ENCODE results near the gene BMP7.
"Not testable (repeated sequence)": the region's sequence is repeated elsewhere in the genome, so short reads cannot be mapped to it uniquely, and the experiment has no call there.

The BMP7 gene

DNA sequence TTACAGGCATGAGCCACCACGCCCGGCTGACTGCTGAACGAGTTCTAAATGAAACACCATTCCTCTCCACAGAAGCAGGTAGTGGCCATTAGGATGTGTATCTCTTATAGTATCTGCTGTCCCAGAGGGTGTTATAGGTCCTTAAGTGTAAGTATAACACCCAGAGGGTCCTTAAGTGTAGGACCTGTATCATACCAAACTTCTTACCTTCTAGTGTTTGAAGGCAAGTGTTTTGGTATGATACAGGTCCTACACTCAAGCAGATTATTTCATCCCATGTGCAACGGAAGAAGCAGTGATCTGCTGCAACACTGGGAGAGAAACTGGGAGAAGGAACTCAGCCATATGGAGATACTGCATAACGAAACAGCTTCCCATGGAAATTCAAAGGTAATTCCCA, 17.4 kb downstream of the BMP7 start:
- DNase-seq (ENCODE audit: low spot score) = no peak

DNA sequence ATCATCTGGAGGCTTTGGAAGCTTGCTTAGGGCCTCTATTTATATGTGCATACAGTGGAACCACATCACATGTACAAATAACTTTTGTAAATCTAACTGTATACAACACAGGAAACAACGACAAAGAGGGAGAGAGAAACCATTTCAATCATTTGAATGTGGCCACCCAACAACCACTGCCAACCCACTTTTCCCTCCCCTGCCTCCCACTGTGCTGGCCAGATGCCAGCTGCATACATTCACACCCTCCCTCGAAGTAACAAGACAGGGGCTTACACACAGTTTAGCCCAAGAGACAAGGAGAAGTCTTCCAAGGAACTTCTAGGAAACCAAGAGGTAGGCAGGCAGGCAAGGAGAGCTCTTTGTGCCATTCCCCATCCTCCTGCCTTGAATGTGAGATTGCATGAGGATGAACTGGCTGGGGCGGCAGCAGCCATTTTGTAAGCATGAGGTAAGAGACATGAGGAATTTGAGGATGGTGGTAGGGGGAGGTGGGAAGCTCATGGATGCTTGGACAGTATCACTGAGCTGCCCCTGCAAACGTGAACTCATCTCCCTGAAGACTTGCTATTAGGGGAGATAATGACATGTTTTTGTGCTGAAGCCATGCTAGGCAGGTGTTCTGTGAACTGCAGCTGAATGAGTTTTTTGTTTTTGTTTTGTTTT, 18.2 kb downstream of the BMP7 start:
- no peak for DNase-seq (ENCODE audit: low spot score)

DNA sequence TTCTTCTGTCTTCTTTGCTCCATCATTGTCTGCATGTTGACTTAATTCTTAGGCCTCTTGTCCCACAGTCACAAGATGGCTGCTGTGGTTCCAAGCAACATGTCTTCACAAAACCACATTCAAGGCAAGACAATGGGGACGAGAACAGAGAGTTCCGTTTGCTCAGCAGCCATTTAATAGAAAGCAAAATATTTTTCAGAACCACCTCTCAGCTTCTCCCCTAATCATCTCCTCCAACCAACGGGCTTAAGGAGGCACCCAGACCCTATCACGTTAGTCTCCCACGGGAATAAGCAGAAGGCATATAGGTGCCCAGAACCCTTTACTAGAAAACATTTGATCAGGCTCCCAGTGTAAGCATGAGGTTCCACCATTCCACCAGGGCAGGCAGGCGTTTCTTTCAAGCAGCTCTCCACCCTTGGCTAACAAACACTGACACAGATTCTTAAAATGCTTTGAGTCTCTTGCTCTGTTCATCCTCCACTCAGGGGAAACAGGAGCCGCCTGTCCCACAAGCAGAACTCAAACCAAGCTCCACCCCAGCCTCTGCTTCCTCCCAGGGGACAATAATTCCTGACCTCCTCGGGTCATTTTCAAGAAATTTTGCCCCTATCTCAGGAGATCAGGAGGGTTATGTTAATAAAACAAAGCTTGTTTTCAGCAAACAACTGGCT, 19.0 kb downstream of the BMP7 start:
- DNase-seq (ENCODE audit: low spot score) = no peak

DNA sequence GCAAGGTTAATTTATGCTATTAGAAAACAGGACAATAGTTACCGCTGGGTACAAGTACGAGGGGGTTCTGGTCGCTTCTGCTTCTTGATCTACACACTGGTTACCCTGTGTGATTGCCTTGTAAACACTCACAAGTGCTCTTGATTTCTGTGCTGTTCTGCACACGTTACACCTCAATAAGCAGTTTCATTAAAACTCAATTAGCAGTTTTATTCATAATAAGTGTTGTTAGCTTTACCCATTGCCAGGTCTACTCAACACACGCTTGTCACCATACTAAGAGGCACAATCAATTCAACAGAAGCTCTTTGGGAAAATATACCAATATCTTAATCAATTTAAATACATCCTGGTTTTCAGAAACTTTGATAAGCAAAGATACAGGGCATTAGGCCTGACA, 20.4 kb downstream of the BMP7 start:
- no peak for DNase-seq (ENCODE audit: low spot score)

DNA sequence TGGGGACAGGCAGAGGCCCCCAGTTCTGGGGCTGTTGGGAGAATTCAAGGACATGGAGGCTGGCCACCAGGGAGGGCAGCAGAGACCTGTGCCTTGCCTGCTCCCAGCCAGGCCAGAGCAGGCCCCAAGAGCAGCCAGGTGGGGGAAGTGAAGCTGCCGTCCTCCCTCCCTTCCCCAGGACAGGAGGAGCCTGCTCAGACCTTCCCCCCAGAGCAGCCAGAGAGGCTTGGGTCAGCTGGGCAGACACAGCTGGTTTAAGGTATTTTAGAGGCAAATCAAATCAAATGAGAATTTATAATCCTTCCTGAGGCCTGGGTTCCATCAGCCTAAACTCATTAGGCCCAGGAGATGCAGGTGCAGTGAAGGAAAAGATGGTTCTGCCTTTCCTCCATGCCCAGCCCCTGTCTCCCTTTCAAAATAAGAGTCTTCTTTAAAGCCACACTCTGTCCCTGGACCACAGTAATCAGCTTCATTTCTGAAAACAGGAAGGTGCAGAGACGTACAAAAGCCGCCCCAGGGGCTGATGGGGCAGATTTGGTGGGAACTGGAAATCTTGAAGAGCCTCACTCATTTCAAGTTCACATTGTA, 21.7 kb downstream of the BMP7 start:
- no peak for DNase-seq (ENCODE audit: low spot score)

DNA sequence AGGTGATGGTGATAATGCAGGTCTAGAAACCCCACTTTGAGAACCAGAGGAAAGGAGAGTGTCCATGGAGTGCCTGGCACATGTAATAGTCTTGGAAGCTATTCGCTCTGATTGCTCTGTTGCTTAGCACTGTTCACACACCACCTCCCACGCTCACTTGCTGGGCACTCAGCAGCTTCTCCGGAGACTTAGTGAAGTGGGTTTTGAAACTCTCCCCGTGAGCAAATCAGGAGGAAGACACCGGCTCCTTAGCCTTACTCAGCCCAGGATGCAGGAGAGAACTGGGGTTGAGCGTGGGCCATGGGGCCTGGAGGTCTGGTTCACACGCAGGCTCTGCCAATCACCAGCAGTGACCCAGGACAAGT, 22.2 kb downstream of the BMP7 start:
- DNase-seq (ENCODE audit: low spot score) = no peak

DNA sequence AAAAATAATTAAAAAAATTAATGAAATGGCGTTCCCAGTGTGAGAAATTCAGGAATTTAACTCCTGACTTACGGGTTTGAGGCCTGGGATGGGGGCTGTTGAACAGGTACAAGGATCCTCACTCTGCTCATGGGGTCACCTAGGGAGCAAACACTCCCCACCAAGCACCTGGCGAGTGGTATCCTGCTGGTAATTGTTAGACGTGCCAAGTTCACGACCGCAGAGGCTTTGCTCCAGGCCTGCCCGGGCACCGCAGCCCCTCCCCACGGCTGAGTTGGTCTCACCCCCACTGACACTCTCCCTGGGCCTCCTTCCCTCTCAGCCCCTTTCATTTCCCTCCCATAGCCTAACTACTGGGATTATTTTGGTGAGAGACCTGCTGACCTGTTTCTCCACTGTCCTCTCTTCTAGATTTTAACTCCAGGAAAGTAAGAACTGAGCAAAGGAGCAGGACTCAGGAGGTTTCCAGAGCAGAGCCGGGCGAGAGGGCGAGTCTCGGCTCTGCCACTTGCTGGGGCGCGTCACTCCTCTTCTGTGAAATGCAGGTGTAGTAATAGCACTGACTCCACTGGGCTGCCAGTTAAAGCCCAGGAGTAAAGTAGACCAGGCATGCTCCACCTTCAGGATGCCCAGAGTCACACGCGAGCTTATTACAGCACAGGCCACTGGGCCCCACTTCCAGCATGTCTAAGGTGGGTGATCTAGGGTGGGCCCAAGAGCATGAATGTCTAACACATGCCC, 22.8 kb downstream of the BMP7 start:
- DNase-seq (ENCODE audit: low spot score) = no peak

DNA sequence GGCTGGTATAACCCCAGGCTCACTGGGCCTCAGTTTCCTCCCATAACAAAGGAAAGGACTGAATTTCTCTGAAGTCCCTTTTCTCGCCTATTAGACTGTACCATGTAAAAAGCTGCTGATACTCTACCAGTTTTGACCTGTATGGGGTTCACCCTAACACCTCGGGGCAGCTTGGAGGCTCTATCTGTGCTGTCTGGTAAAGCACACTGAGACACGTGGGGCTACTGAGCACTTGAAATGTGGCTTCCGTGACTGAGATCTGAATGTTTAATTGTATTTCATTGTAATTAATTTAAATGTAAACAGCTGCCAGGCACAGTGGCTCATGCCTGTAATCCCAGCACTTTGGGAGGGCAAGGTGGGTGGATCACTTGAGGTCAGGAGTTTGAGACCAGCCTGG, 24.0 kb downstream of the BMP7 start:
- no peak for DNase-seq (ENCODE audit: low spot score)

DNA sequence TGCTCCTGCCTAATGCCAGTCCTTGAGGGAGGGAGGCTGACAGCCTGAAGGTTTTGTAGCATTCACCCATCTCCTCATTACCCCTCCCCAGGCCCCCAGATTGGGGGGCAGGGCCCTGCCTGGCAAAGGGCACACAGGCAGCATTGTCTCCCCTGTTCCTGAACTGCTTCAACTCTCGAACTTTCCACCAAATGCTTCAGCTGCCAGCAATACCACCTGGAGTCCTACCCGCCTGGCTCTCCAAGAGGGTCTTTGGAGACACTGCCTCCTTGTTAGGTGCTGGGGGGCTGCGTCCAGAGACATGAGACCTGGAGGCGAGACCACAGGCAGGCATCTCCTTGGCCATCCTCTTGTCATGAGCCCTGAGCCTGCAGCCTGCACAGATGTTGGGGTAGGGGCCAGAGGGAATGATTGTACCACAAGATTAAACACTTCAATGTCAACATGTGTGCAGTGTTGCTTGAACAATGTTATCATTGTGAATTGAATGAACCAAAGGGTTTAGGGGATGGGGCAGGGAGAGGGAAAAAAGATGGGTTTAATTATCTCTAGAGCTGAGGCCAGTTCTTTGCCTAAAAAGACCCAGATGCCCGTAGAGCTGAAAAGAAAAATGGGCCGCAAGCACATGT, 25.0 kb downstream of the BMP7 start:
- no peak for DNase-seq (ENCODE audit: low spot score)

DNA sequence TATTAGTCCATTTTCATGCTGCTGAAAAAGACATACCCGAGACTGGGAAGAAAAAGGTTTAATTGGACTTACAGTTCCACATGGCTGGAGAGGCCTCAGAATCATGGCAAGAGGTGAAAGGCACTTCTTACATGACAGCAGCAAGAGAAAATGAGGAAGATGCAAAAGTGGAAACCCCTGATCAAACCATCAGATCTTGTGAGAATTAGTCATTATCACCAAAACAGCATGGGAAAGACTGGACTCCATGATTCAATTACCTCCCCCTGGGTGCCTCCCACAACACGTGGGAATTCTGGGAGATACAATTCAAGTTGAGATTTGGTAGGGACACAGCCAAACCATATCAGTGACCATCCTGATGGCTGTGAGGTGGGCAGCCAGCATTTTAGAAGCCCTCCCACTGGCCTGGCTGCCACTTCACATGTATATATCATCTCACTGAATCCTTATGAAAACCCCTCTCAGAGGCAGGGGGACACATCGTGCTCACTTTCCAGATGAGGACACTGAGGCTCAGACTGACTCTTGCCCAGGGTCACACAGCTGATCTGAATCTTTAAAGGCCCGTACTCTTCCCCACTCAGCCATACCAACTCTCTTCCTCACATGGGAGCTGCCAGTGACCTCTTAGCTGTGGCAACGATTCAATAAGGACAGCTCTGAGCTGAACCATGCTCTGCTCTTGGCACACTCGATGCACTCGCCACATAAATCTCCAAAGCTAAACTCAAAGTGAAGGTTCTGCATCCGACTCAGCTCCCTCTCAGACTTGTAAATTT, 25.7 kb downstream of the BMP7 start:
- no peak for DNase-seq (ENCODE audit: low spot score)

DNA sequence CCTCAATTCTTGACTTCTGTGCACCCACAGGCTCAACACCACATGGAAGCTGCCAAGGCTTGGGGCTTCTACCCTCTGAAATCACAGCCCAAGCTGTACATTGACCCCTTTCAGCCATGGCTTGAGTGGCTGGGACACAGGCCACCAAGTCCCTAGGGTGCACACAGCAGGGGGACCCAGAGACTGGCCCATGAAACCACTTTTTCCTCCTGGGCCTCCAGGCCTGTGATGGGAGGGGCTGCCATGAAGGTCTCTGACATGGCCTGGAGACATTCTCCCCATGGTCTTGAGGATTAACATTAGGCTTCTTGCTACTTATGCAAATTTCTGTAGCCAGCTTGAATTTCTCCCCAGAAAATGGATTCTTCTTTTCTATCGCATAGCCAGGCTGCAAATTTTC, 26.7 kb downstream of the BMP7 start:
- DNase-seq (ENCODE audit: low spot score) = not testable (repeated sequence)

DNA sequence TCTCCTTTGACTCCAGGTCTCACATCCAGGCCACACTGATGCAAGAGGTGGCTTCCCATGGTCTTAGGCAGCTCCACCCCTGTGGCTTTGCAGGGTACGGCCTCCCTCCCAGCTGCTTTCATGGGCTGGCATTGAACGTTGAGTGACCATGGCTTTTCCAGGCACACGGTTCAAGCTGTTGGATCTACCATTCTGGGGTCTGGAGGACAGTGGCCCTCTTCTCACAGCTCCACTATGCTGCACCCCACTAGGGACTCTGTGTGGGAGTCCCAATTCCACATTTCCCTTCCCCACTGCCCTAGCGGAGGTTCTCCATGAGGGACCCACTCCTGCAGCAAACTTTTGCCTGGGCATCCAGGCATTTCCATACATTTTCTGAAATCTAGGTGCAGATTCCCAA, 27.1 kb downstream of the BMP7 start:
- DNase-seq (ENCODE audit: low spot score) = not testable (repeated sequence)

DNA sequence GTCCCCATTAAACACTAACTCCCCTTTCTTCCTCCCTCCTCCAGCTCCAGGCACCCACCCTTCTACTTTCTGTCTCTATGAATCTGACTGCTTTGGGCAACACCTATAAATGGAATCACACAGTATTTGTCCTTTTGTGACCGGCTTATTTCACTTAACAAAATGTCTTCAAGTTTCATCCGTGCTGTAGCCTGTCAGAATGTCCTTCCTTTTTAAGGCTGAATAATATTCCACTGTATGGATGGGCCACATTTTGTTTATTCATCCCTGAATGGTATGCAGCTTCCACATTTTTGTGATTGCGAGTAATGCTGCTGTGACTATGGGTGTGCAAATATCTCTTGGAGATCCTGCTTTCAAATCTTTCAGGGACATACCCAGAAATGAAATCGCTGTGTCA, 28.4 kb downstream of the BMP7 start:
- DNase-seq (ENCODE audit: low spot score) = no peak

DNA sequence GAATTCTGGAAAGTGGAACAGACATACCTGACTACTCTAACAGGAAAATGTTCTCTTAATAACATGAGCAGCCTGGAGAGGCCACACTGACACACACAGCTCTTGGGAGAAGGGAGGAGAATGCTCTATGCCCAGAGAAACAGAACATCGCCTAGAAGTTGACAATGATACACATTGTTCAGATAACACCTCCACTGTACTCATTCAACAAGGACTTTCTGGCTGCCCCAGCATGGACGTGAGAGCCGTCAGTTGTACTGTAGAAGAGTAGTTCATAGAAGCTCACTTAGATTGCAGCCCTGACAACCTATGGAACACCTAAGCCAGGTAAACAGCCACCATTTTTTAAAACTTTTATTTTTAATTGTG, 28.9 kb downstream of the BMP7 start:
- no peak for DNase-seq (ENCODE audit: low spot score)

DNA sequence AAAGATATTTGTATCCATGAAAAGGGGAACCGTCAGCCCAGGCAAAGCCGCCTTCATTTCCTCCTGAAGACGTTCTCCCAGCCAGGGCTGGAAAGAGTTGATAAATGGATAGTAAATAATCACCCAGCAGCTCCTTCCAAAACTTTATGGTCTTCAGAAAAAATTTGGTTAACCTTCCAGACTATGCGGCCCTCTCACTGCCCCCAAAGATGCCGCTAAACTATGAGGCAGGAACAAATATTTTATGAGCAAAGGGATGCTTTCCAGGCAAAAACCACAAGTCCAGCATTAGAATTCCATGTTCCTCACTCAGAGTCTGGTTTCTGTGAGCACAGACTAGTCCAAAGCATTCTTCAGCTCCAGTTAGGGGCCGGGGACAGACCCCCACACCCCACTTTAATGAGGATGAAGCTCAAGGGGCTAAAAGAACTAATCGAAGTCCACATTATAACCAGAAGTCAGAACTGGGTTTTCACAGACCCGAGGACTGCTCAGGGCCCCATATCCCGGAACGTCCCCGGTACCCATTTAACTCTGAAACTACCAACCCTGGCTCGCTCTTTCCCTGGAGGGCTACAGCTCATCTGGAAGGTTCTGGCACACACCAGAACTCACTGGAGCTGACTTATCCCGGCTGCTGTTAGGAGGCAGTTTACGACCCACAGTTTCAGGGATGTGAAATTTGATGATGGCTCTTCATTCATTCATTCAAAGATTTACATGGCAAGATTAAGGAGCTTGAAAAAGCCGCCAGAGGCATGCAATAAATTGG, 29.4 kb downstream of the BMP7 start:
- no peak for DNase-seq (ENCODE audit: low spot score)

DNA sequence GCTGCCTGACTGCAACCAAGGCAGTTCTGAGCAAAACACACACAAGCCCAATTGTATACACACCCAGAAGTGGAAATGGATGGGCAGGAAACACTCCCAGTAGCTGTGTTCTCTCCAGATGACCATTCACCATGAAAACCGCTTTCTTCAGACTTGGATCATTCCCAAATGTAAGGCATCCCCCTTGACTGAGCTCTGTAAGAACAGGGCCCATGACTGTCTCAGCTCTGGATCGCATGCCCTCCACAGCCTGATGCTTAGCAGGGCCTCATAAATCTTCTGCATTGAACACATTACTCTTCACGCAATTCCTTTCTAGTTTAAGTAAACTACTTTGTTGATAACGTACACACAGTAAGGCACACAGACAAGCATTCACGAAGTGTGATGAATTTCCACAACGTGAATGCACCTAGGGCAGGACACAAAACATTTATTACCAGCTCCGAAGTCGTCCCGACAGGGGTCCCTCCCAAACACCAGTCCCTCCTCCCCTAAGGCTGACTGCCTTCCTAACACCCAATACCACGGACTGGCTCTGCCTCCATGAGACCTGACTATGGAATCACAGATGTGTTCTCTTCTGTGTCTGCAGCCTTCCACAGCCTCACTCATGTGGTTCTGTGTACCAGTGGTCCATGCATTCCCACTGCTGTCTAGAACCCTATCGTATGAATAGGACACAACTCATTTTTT, 31.7 kb downstream of the BMP7 start:
- no peak for DNase-seq (ENCODE audit: low spot score)

DNA sequence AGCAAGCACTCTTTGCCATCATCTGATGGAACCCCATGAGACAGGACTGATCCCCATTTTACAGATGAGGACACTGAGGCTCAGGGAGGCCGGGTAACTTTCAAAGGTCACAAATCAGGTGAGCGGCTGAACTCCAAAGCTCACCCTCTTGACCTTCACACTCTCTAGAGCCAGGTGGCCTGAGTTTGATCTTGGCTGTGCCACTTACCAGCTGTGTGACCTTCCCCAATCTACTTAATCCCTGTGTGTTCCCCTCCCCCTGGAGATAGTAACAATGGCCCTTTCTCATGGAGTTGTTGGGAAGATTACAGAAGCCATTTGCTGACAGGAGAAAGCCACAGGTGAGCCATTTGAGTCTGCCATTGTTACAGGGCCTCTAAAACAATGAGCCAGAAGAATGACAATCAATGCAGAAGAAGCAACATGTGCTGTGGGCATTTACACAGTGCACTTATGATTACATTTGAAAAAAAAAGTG, 34.5 kb downstream of the BMP7 start:
- no peak for DNase-seq (ENCODE audit: low spot score)

DNA sequence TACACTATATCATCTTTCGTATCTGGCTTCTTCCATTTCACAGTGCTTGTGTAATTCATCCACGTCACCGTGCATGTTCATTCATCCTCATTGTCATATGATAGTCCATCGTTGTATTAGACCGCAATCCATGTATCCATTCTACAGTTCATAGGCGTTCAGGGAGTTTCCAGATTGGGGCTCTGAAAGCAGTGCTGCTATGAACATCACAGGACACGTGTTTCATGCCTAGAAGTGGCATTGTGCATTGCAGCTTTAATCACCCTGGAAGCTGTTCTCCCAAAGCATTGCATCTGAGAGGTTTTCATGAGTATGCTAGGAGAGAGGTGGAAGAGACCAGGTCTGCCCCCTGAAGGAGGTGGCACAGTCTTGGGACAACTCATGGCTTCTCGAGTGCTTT, 35.3 kb downstream of the BMP7 start:
- no peak for DNase-seq (ENCODE audit: low spot score)

DNA sequence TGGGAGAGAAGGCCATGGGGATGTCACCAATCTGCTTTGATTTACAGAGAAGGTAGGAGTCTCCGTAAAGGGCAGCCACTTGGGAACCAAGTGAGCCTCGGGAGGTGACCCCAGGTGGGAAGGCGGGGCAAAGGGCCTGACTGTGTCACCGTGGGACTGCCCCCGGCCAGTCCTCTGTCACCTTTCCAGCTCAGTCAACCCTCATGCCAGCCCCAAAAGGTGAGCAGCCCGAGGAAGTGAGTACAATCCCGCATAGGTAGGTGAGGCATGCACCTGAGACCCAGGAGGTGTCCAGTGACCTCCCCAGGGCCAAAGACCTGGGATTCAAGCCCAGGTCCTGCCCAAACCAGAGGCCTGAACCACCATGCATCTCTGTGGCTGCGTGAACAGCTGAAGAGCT, 36.2 kb downstream of the BMP7 start:
- no peak for DNase-seq (ENCODE audit: low spot score)

DNA sequence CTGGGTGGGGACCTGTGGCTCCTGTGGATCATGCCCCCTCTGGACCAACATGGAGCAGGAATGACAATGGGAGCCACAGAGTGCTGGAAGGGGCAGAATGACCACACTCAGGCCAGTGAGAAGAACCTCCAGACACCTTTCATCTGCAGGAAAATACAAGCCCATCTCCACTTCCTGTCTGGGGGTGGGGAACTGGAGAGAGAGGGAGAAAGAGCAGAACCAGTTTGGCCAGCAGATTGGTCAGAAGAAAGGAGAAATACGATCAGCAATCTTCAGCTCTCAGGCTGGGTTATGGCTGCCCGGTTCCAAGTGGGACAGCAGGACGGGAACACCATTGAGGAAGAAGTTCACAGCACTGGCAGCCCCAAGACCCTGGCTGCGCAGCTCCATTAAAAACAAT, 37.0 kb downstream of the BMP7 start:
- no peak for DNase-seq (ENCODE audit: low spot score)
